ENCODE data around the gene FAM72B.
"Not testable (repeated sequence)": the region's sequence is repeated elsewhere in the genome, so short reads cannot be mapped to it uniquely, and the experiment has no call there.

DNA sequence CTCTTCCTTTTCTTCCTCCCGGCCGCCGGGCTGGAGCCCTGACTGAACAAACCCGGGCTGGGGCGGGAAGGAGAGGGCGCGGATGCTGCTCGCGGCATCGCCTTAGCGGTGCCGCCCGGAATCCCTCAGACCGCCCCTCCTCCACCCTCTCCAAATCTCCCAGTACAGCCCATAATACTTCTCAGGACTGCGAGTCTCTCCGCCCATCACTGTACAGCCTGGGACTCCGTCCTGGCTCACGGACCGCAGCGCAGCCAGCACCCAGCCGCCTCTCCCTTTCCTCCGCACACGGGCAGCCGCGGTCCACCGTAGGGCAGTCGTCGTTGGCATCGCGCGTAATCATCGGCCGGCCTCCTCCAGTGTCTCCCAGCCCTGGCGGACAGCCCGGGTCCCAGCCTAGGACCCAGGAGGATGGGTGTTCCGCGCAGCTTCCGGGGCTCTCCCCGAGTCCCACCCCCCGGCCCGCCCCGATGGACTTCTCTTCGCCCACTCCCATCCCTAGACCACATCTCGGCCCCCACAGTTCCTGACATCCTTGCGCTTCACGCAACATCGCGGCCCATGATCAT, 1.1 kb upstream of the FAM72B start:
- TF ChIP-seq POLR2AphosphoS5 (IDR thresholded peaks at IDR 0.05): not testable (repeated sequence)
- TF ChIP-seq, protein P1, sequence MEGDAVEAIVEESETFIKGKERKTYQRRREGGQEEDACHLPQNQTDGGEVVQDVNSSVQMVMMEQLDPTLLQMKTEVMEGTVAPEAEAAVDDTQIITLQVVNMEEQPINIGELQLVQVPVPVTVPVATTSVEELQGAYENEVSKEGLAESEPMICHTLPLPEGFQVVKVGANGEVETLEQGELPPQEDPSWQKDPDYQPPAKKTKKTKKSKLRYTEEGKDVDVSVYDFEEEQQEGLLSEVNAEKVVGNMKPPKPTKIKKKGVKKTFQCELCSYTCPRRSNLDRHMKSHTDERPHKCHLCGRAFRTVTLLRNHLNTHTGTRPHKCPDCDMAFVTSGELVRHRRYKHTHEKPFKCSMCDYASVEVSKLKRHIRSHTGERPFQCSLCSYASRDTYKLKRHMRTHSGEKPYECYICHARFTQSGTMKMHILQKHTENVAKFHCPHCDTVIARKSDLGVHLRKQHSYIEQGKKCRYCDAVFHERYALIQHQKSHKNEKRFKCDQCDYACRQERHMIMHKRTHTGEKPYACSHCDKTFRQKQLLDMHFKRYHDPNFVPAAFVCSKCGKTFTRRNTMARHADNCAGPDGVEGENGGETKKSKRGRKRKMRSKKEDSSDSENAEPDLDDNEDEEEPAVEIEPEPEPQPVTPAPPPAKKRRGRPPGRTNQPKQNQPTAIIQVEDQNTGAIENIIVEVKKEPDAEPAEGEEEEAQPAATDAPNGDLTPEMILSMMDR (IDR thresholded peaks at IDR 0.05): not testable (repeated sequence)
